GM12878 (cell line): ENCODE results near the gene MT1E. TPM values are rescaled to one million over a fixed set of nuclear protein-coding genes. Genes with fewer than 3 reads are reported as not detected.

Experiments
- ATAC-seq: fragments of 200-7000 bp; cut with Tn5 transposase; 3 replicates; pipeline ENCODE4 v1.9.1; 2020; ENCODE audit warnings: mild to moderate bottlenecking, moderate library complexity
- BruUV-seq: library from RNA; stranded (reverse); fragments of 400-500 nt; replicated peaks from 2 replicates; lab custom pipeline; 2021; lab: Mats Ljungman, UMichigan
- CTCF ChIA-PET: fragments of 300-600 bp; sonication (Branson Sonifier 250); formaldehyde crosslinking; extraction: SDS; loops from one replicate; lab custom pipeline; 2021; ENCODE audit warnings: inconsistent platforms; lab: Yijun Ruan, JAX
- POLR2A ChIA-PET: fragments of 350-600 bp; formaldehyde crosslinking; extraction: SDS; loops from one replicate; lab custom pipeline; 2021; ENCODE audit warnings: inconsistent platforms; lab: Charles Lee
- RAD21 ChIA-PET: fragments of 300-600 bp; sonication (Branson Sonifier 250); formaldehyde crosslinking; loops from one replicate; lab custom pipeline; 2023; ENCODE audit warnings: antibody characterized with exemption; ENCODE audit not compliant: unreplicated experiment; lab: Charles Lee
- SMC1A ChIA-PET: fragments of 300-600 bp; sonication (Branson Sonifier 250); formaldehyde crosslinking; loops from one replicate; lab custom pipeline; 2023; ENCODE audit not compliant: unreplicated experiment, uncharacterized antibody; lab: Charles Lee
- DNase-seq: peaks from one replicate; pipeline ENCODE4 v3.0.0-alpha.2; 2011; ENCODE audit warnings: low read depth, low spot score
- FAIRE-seq: peaks from 3 replicates; lab custom pipeline; 2011; peaks lifted over from hg19 to GRCh38; lab: Jason Lieb, UNC
- H2AFZ ChIP-seq: 2 replicates; pipeline ENCODE4 v1.6.0; 2011; ENCODE audit warnings: low read depth, low read length, control low read depth; ENCODE audit not compliant: control insufficient read depth
- H3K27ac ChIP-seq: 2 replicates; pipeline ENCODE4 v1.5.1; 2011; ENCODE audit warnings: control low read depth; ENCODE audit not compliant: control insufficient read depth, insufficient read depth
- H3K27me3 ChIP-seq, 2 experiments: replicated peaks in 1 of 2; 2 replicates each; pipeline versions ENCODE4 v1.6.0 to v1.6.1; 2011; ENCODE audit warnings: low read length in 1 of 2; ENCODE audit not compliant: control insufficient read depth in 2 of 2, insufficient read depth in 2 of 2
- H3K36me3 ChIP-seq, 2 experiments: 2 replicates each; pipeline ENCODE4 v1.5.1; 2011; ENCODE audit warnings: low read length in 1 of 2; ENCODE audit not compliant: control insufficient read depth in 2 of 2, insufficient read depth in 2 of 2
- H3K4me1 ChIP-seq: 2 replicates; pipeline ENCODE4 v1.6.1; 2011; ENCODE audit warnings: mild to moderate bottlenecking, low read length, moderate library complexity, mixed read lengths; ENCODE audit not compliant: control insufficient read depth, insufficient read depth
- H3K4me2 ChIP-seq: 2 replicates; pipeline ENCODE4 v1.6.0; 2011; ENCODE audit warnings: control low read depth; ENCODE audit not compliant: control insufficient read depth, insufficient read depth
- H3K4me3 ChIP-seq: fragments of 200-600 bp; sonication (generic); 2 replicates; pipeline ENCODE4 v1.5.1; 2016
- H3K79me2 ChIP-seq: 2 replicates; pipeline ENCODE4 v1.6.0; 2011; ENCODE audit warnings: low read length; ENCODE audit not compliant: control insufficient read depth, insufficient read depth
- H3K9ac ChIP-seq: 2 replicates; pipeline ENCODE4 v1.8.0; 2011; ENCODE audit warnings: low read length, control low read depth, mixed read lengths; ENCODE audit not compliant: control insufficient read depth, insufficient read depth
- H3K9me3 ChIP-seq: replicated peaks from 3 replicates; pipeline ENCODE4 v1.5.1; 2011; ENCODE audit warnings: mild to moderate bottlenecking, low read length; ENCODE audit not compliant: control insufficient read depth, insufficient read depth
- H4K20me1 ChIP-seq: 2 replicates; pipeline ENCODE4 v1.6.0; 2011; ENCODE audit not compliant: control insufficient read depth, insufficient read depth
- ATF2 ChIP-seq: IDR thresholded peaks from 2 replicates; pipeline ENCODE4 v1.6.1; 2012; ENCODE audit warnings: low read length, inconsistent platforms
- IRF5 ChIP-seq: fragments of 450-650 bp; IDR thresholded peaks from 2 replicates; pipeline ENCODE4 v1.6.1; 2017; ENCODE audit warnings: borderline replicate concordance
- NKRF ChIP-seq: fragments of 450-650 bp; conservative IDR thresholded peaks from 2 replicates; pipeline ENCODE4 v1.6.1; 2017; ENCODE audit warnings: mild to moderate bottlenecking, moderate library complexity
- PRDM15 ChIP-seq: fragments of 450-650 bp; formaldehyde crosslinking; IDR thresholded peaks from 2 replicates; pipeline ENCODE4 v1.4.0; 2020; ENCODE audit warnings: mild to moderate bottlenecking, moderate library complexity
- RELB ChIP-seq: fragments of 450-650 bp; IDR thresholded peaks from 2 replicates; pipeline ENCODE4 v1.6.1; 2017; ENCODE audit warnings: low read depth, mild to moderate bottlenecking, moderate library complexity
- STAT1 ChIP-seq: fragments of 450-650 bp; conservative IDR thresholded peaks from 2 replicates; pipeline ENCODE4 v1.6.1; 2014; ENCODE audit warnings: antibody characterized with exemption, mild to moderate bottlenecking
- YBX1 ChIP-seq: fragments of 450-650 bp; IDR thresholded peaks from 2 replicates; pipeline ENCODE4 v1.6.1; 2016; ENCODE audit warnings: antibody characterized with exemption
- YY1 ChIP-seq: IDR thresholded peaks from 2 replicates; pipeline ENCODE4 v1.6.1; 2011; ENCODE audit warnings: low read depth, mild to moderate bottlenecking, low read length
- WGBS: methylation state at CpG from one replicate; pipeline ENCODE4 v1.1.6; 2016; ENCODE audit warnings: low lambda C conversion rate; ENCODE audit not compliant: insufficient replicate concordance, insufficient coverage; ENCODE audit errors: missing lambda C conversion rate; 5-methylcytosine and 5-hydroxymethylcytosine counted together
- in situ Hi-C: fragments of 300-500 bp; cut with MboI; formaldehyde crosslinking; loops from 9 replicates; pipeline ENCODE4 v1.14.3; 2018; ENCODE audit warnings: mixed read lengths
- intact Hi-C: fragments of 100-400 bp; cut with micrococcal nuclease; formaldehyde crosslinking; loops from one replicate; pipeline ENCODE4 v1.14.2; 2022; ENCODE audit not compliant: unreplicated experiment
- polyA plus RNA-seq, 11 experiments: library from polyadenylated mRNA; depleted of rRNA in 4 of 11; unstranded in 6 of 11; stranded (reverse) in 5 of 11; fragments of >200 nt; fragmentation: Nextera tagmentation in 4 of 11; fragmentation: Illumina TruSeq in 1 of 11; extraction: Ambion mirVana in 4 of 11; extraction: Trizol in 1 of 11; gene quantifications; 1 replicate in 1 of 11; 2 replicates in 10 of 11; pipeline versions ENCODE4 v1.2.1 to v1.2.3, GENCODE V29; 2011 to 2016; ENCODE audit warnings: inconsistent platforms in 2 of 11, missing spikeins in 2 of 11, low read depth in 1 of 11
- total RNA-seq, 4 experiments: library from RNA; depleted of rRNA in 3 of 4; stranded (reverse); fragments of >200 nt in 3 of 4; fragmentation: Illumina TruSeq in 1 of 4; extraction: Trizol in 1 of 4; gene quantifications; 2 replicates each; pipeline versions ENCODE4 v1.2.1 to v1.2.3, GENCODE V29; 2013 to 2021

The MT1E gene
- total and polyA plus RNA-seq, 10 of the 15 experiments (the other 5 are each of a cell fraction or from before 2014, with no cell fraction given) = 5.8 to 22.3 (median 16.5) TPM

- TF ChIP-seq IRF5 (no peak), NKRF (no peak)
Observed at GRCh38 chr16:56633535-56633934, 8.0 kb downstream of the MT1E start (continued).

GRCh38 chr16:56634715-56635440 is 9.3 kb downstream of the MT1E start:
- intact Hi-C loops = no loop called here
- Histone ChIP-seq H3K4me3 (no peak overlapping the region), H3K79me2 (no peaks in the 10 kb centered on the region), H3K27me3 (peaks cover 24% of the 10 kb centered on the region in 2 experiments), H3K9ac (no peak overlapping the region), H2AFZ (no peak overlapping the region), H3K4me1 (peaks cover 6% of the 10 kb centered on the region), H3K9me3 (no peaks in the 10 kb centered on the region), H3K36me3 (no peaks in the 10 kb centered on the region), H4K20me1 (no peaks in the 10 kb centered on the region), H3K4me2 (no peak overlapping the region), H3K27ac (no peak overlapping the region)
- CTCF ChIA-PET = no interaction called here
- WGBS = 16% methylated on average over 46 of the region's 47 CpGs
- RAD21 ChIA-PET = interaction anchor here (1.7 kb wide), 1 partner anchor 8 kb away, joined by 5 read pairs; no protein-coding TSS in a partner anchor
- ATAC-seq (no peak), DNase-seq (no peak), FAIRE-seq (no peak)
- no TSS peak for BruUV-seq
- in situ Hi-C loops = no loop called here
- SMC1A ChIA-PET = no interaction called here
- POLR2A ChIA-PET = no interaction called here
- TF ChIP-seq YY1 = no peak
- TF ChIP-seq PRDM15 (CRISPR knock-in tag) = no peak
- TF ChIP-seq ATF2 = no peak
- no peak for TF ChIP-seq RELB
- TF ChIP-seq STAT1 = no peak
- TF ChIP-seq YBX1 = no peak
